Keratinocyte (primary cell): ENCODE data around the gene UBE2O. TPM values are rescaled to one million over a fixed set of nuclear protein-coding genes. Genes with fewer than 3 reads are reported as not detected.

ENCODE experiments used
- DNase-seq: peaks from one replicate; pipeline ENCODE4 v3.0.0-alpha.2; 2011; ENCODE audit warnings: low read depth, missing footprints, low spot score
- FAIRE-seq: peaks from 2 replicates; lab custom pipeline; 2011; peaks lifted over from hg19 to GRCh38; lab: Jason Lieb, UNC
- H2AFZ ChIP-seq: 2 replicates; pipeline ENCODE4 v1.6.0; 2012; ENCODE audit warnings: low read length, control low read depth, inconsistent platforms; ENCODE audit not compliant: control insufficient read depth
- H3K27ac ChIP-seq: 2 replicates; pipeline ENCODE4 v1.5.1; 2011; ENCODE audit warnings: low read length; ENCODE audit not compliant: control insufficient read depth, insufficient read depth
- H3K27me3 ChIP-seq: 3 replicates; pipeline ENCODE4 v1.6.0; 2011; ENCODE audit warnings: low read length; ENCODE audit not compliant: control insufficient read depth, insufficient read depth; ENCODE audit errors: extremely low read depth
- H3K36me3 ChIP-seq, 2 experiments: 2 replicates in 1 of 2; 3 replicates in 1 of 2; pipeline ENCODE4 v1.5.1; 2011; ENCODE audit warnings: low read length in 2 of 2, mild to moderate bottlenecking in 1 of 2; ENCODE audit not compliant: control insufficient read depth in 2 of 2, insufficient read depth in 2 of 2; ENCODE audit errors: extremely low read depth in 1 of 2
- H3K4me1 ChIP-seq: 3 replicates; pipeline ENCODE4 v1.5.1; 2011; ENCODE audit warnings: low read length; ENCODE audit not compliant: control insufficient read depth, insufficient read depth; ENCODE audit errors: extremely low read depth
- H3K4me2 ChIP-seq: 3 replicates; pipeline ENCODE4 v1.6.0; 2011; ENCODE audit warnings: low read depth, low read length; ENCODE audit not compliant: control insufficient read depth, insufficient read depth; ENCODE audit errors: extremely low read depth
- H3K4me3 ChIP-seq, 3 experiments: fragments of 200-600 bp in 1 of 3; sonication (generic) in 1 of 3; 2 replicates in 2 of 3; 3 replicates in 1 of 3; pipeline ENCODE4 v1.5.1; 2011 to 2016; ENCODE audit warnings: low read length in 3 of 3, mild to moderate bottlenecking in 3 of 3, control low read depth in 2 of 3, inconsistent platforms in 1 of 3, low read depth in 1 of 3, mixed read lengths in 1 of 3, mixed run types in 1 of 3, moderate library complexity in 1 of 3; ENCODE audit not compliant: control insufficient read depth in 2 of 3, insufficient read depth in 2 of 3; ENCODE audit errors: extremely low read depth in 1 of 3
- H3K79me2 ChIP-seq: 2 replicates; pipeline ENCODE4 v1.6.0; 2012; ENCODE audit warnings: low read length; ENCODE audit not compliant: control insufficient read depth, insufficient read depth
- H3K9ac ChIP-seq: 3 replicates; pipeline ENCODE4 v1.6.0; 2011; ENCODE audit warnings: low read length; ENCODE audit not compliant: control insufficient read depth, insufficient read depth; ENCODE audit errors: extremely low read depth
- H3K9me1 ChIP-seq: 3 replicates; pipeline ENCODE4 v1.6.0; 2011; ENCODE audit warnings: low read length; ENCODE audit not compliant: control insufficient read depth, insufficient read depth; ENCODE audit errors: extremely low read depth
- H3K9me3 ChIP-seq: 2 replicates; pipeline ENCODE4 v1.5.1; 2012; ENCODE audit warnings: low read depth, low read length; ENCODE audit not compliant: control insufficient read depth
- H4K20me1 ChIP-seq: 3 replicates; pipeline ENCODE4 v1.6.0; 2011; ENCODE audit warnings: low read length; ENCODE audit not compliant: control insufficient read depth, insufficient read depth; ENCODE audit errors: extremely low read depth
- CTCF ChIP-seq, 3 experiments: IDR thresholded peaks in 1 of 3; conservative IDR thresholded peaks in 1 of 3; optimal IDR thresholded peaks in 1 of 3; 2 replicates in 2 of 3; 3 replicates in 1 of 3; pipeline versions ENCODE3 to v1.5.1; 2011; ENCODE audit warnings: low read length in 3 of 3, mild to moderate bottlenecking in 3 of 3, moderate library complexity in 2 of 3, control low read depth in 1 of 3, inconsistent platforms in 1 of 3; ENCODE audit not compliant: insufficient read depth in 2 of 3; ENCODE audit errors: extremely low read depth in 1 of 3
- EZH2 ChIP-seq: IDR thresholded peaks from one replicate; pipeline ENCODE4 v1.6.1; 2012; ENCODE audit warnings: inconsistent platforms, mild to moderate bottlenecking, low read length, moderate library complexity
- dilution Hi-C: fragments of 300-500 bp; cut with MboI; formaldehyde crosslinking; loops from one replicate; pipeline ENCODE4 v1.7.0; 2020; ENCODE audit warnings: low sequenced_read_pairs; ENCODE audit not compliant: extremely low pct_ligation_motif_present
- polyA plus RNA-seq, 5 experiments: library from polyadenylated mRNA; depleted of rRNA in 3 of 5; stranded (reverse) in 3 of 5; stranded (forward) in 1 of 5; unstranded in 1 of 5; fragments of >200 nt; gene quantifications; 1 replicate in 1 of 5; 2 replicates in 3 of 5; 3 replicates in 1 of 5; pipeline versions ENCODE4 v1.2.1 to v1.2.3, GENCODE V29; 2011 to 2012; ENCODE audit warnings: missing spikeins in 2 of 5, low read depth in 1 of 5, low replicate concordance in 1 of 5

The UBE2O gene
- polyA plus RNA-seq, 1 donor (not counting 4 experiments of a cell fraction or from before 2014, with no cell fraction given): 10.9 TPM

GRCh38 chr17:76469076-76469990 is 16.4 kb upstream of the UBE2O start:
- H3K4me2 ChIP-seq: no peak overlapping the region
- no peaks in the 10 kb centered on the region for H3K9me3 ChIP-seq
- no peaks in the 10 kb centered on the region for H3K79me2 ChIP-seq
- H3K27ac ChIP-seq: no peak overlapping the region
- no peaks in the 10 kb centered on the region for H4K20me1 ChIP-seq
- H3K9me1 ChIP-seq: no peaks in the 10 kb centered on the region
- H3K9ac ChIP-seq: no peak overlapping the region
- H2AFZ ChIP-seq: no peak overlapping the region
- peaks cover 9 to 34% of the 10 kb centered on the region in 2 experiments for H3K36me3 ChIP-seq
- no peaks in the 10 kb centered on the region for H3K4me1 ChIP-seq
- H3K4me3 ChIP-seq: no peak overlapping the region
- FAIRE-seq: no peak
- TF ChIP-seq CTCF (optimal IDR thresholded peaks at IDR 0.05 in 1 of 3, IDR thresholded peaks at IDR 0.05 in 1 of 3, conservative IDR thresholded peaks at IDR 0.05 in 1 of 3; ENCODE audit: extremely low read depth in 1 of 3, insufficient read depth in 2 of 3, low read length in 3 of 3) (no peak), EZH2 (no peak)
- DNase-seq: no peak
- dilution Hi-C loops: no loop called here
- H3K27me3 ChIP-seq: no peaks in the 10 kb centered on the region

- Histone ChIP-seq H3K27ac (no peak overlapping the region), H3K79me2 (no peaks in the 10 kb centered on the region), H3K4me1 (no peaks in the 10 kb centered on the region), H3K4me2 (no peak overlapping the region), H4K20me1 (no peaks in the 10 kb centered on the region), H3K27me3 (no peaks in the 10 kb centered on the region), H3K9me3 (no peaks in the 10 kb centered on the region), H2AFZ (no peak overlapping the region), H3K9ac (no peak overlapping the region), H3K4me3 (no peak overlapping the region), H3K36me3 (peaks cover 9 to 27% of the 10 kb centered on the region in 2 experiments), H3K9me1 (no peaks in the 10 kb centered on the region)
- no peak for TF ChIP-seq CTCF (optimal IDR thresholded peaks at IDR 0.05 in 1 of 3, IDR thresholded peaks at IDR 0.05 in 1 of 3, conservative IDR thresholded peaks at IDR 0.05 in 1 of 3; ENCODE audit: extremely low read depth in 1 of 3, insufficient read depth in 2 of 3, low read length in 3 of 3)
- TF ChIP-seq EZH2: no peak
- no peak for DNase-seq
- dilution Hi-C loops: no loop called here
- FAIRE-seq: no peak
Observed at GRCh38 chr17:76468634-76469010, 15.7 kb upstream of the UBE2O start.
